ENCODE data around the gene SLX9. TPM values are rescaled to one million over a fixed set of nuclear protein-coding genes. Genes with fewer than 3 reads are reported as not detected.
A peak's percentile ranks its signal among the peaks of the same experiment; 100 is the strongest.

The SLX9 gene
- total and polyA plus RNA-seq, 8 donors = 5.4 to 83.4 (median 19.3) TPM

- Histone ChIP-seq H3K27ac (no peak overlapping the region), H3K36me3 (no peaks in the 10 kb centered on the region), H3K9me3 (peaks cover 0 to 5% (median 0%) of the 10 kb centered on the region in 4 donors), H3K4me1 (peaks cover 21 to 46% (median 28%) of the 10 kb centered on the region in 4 donors), H3K4me3 (peak overlapping the region in 1 of 4 donors; percentile 63), H3K27me3 (peaks cover 6 to 73% (median 49%) of the 10 kb centered on the region in 3 donors)
- intact Hi-C loops (cut with DNase I; ENCODE audit: low total_unique reads) = loop anchor here (5.0 kb wide), 1 partner anchor 41 kb away; no protein-coding TSS in a partner anchor
- 68 to 79% (median 77%) methylated on average over 24 to 25 of the region's 25 CpGs for WGBS, 5 donors
- DNase-seq = no peak
- TF ChIP-seq EP300 (IDR thresholded peaks at IDR 0.05) (no peak), CTCF (IDR thresholded peaks at IDR 0.05) (no peak), POLR2AphosphoS5 (IDR thresholded peaks at IDR 0.05) (no peak), POLR2A (IDR thresholded peaks at IDR 0.05) (no peak)
These were observed 6.5 kb upstream of the SLX9 start for GRCh38 chr21:44933199-44933917.

DNA sequence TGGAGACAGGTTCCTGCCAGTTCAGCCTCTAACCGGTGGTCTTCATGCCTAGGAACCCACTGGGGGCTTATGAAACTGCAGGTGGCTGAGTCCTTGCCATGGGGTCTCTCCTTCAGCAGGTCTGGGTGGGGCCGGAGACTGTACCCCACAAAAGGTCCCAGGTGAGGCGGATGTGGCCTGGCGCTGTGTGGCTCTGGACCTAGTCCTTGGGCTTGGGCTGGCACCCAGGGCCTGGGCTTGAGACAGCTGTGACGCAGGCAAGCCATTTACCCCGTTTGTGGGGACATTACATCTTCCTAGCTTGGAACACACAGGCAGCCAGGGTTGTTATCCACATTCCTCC lies 5.9 kb upstream of the SLX9 start:
- 85 to 93% (median 90%) methylated on average over 3 to 6 of the region's 6 CpGs for WGBS, 5 donors
- no peak for TF ChIP-seq POLR2AphosphoS5 (IDR thresholded peaks at IDR 0.05)
- TF ChIP-seq CTCF (IDR thresholded peaks at IDR 0.05) = no peak
- TF ChIP-seq POLR2A (IDR thresholded peaks at IDR 0.05) = no peak
- no peak for TF ChIP-seq EP300 (IDR thresholded peaks at IDR 0.05)
- intact Hi-C loops (cut with DNase I; ENCODE audit: low total_unique reads) = loop anchor here (5.0 kb wide), 1 partner anchor 42 kb away; no protein-coding TSS in a partner anchor
- H3K27ac ChIP-seq = no peak overlapping the region
- DNase-seq = no peak
- no peaks in the 10 kb centered on the region for H3K36me3 ChIP-seq
- H3K27me3 ChIP-seq = peaks cover 6 to 68% (median 49%) of the 10 kb centered on the region in 3 donors
- no peak overlapping the region for H3K4me3 ChIP-seq
- peaks cover 23 to 44% (median 31%) of the 10 kb centered on the region in 4 donors for H3K4me1 ChIP-seq
- peaks cover 0 to 5% (median 0%) of the 10 kb centered on the region in 4 donors for H3K9me3 ChIP-seq

GRCh38 chr21:44934276-44934675 lies 5.6 kb upstream of the SLX9 start:
- no peak overlapping the region for H3K4me3 ChIP-seq
- H3K36me3 ChIP-seq = no peaks in the 10 kb centered on the region
- WGBS, 5 donors = 90 to 100% (median 95%) methylated on average over 4 to 6 of the region's 6 CpGs
- peaks cover 6 to 64% (median 46%) of the 10 kb centered on the region in 3 donors for H3K27me3 ChIP-seq
- TF ChIP-seq CTCF (IDR thresholded peaks at IDR 0.05) = no peak
- TF ChIP-seq POLR2AphosphoS5 (IDR thresholded peaks at IDR 0.05) = no peak
- peaks cover 0 to 5% (median 0%) of the 10 kb centered on the region in 4 donors for H3K9me3 ChIP-seq
- intact Hi-C loops (cut with DNase I; ENCODE audit: low total_unique reads) = loop anchor here (5.0 kb wide), 1 partner anchor 42 kb away; no protein-coding TSS in a partner anchor
- H3K4me1 ChIP-seq = peaks cover 26 to 45% (median 35%) of the 10 kb centered on the region in 4 donors
- no peak for DNase-seq
- no peak overlapping the region for H3K27ac ChIP-seq

DNA sequence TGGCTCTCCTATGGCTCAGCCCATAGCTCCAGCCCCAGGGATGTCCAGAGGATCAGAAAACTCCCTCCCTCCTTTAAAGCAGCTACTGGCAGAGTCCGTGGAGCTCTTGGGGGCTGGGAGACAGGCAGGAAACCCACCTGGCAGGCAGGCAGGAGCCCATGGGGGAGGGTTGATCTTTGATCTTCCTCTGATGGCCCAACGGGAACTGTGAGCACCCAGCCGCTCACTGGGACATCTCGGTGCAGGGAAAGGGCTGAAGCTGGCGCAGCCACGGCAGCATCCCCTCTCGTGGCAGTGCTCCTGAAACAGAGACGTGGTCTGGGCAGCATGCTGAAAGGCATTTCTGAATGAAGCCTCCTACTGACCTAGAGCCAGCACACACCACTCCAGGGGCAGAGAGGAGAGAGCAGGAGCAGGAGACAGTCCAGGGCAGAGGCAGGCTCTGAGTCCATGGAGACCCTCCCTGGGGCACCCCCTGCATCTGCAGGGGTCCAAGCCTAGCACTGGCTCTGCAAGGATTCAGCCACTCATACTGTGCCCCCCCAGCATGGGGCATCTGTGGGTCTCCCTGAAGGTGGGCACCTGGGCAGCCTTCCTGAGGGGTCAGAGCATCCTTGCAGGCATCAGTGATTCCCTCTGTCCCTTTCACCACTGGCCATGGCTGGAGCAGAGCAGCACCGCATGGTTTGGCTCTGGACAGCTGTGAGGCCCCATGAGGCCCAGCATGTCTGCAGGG lies 4.9 kb upstream of the SLX9 start:
- intact Hi-C loops (cut with DNase I; ENCODE audit: low total_unique reads) = loop anchor here (5.0 kb wide), 1 partner anchor 43 kb away; no protein-coding TSS in a partner anchor
- no peak overlapping the region for H3K27ac ChIP-seq
- no peak for DNase-seq
- no peak overlapping the region for H3K4me3 ChIP-seq
- 84 to 92% (median 86%) methylated on average over 8 to 9 of the region's 9 CpGs for WGBS, 5 donors
- H3K27me3 ChIP-seq = peaks cover 6 to 57% (median 40%) of the 10 kb centered on the region in 3 donors
- H3K9me3 ChIP-seq = no peaks in the 10 kb centered on the region
- peaks cover 28 to 45% (median 39%) of the 10 kb centered on the region in 4 donors for H3K4me1 ChIP-seq
- TF ChIP-seq CTCF (IDR thresholded peaks at IDR 0.05) = no peak
- TF ChIP-seq POLR2A (IDR thresholded peaks at IDR 0.05) = no peak
- H3K36me3 ChIP-seq = no peaks in the 10 kb centered on the region

Measured in stomach (tissue), 9 donors.